HG02798 (cell line): ENCODE measurements around the gene FAM168B.

Experiments
- ATAC-seq: cut with Tn5 transposase; IDR thresholded peaks from one replicate; pipeline ENCODE4 v1.9.1; 2021; ENCODE audit warnings: mild to moderate bottlenecking; ENCODE audit not compliant: unreplicated experiment, poor library complexity

The FAM168B gene

GRCh38 chr2:131041402-131042147 is 51.7 kb downstream of the FAM168B start:
- ATAC-seq: no peak

GRCh38 chr2:131040661-131041401 is 52.4 kb downstream of the FAM168B start:
- no peak for ATAC-seq

- ATAC-seq: no peak
These were observed 53.2 kb downstream of the FAM168B start for GRCh38 chr2:131039908-131040660.

- no peak for ATAC-seq
These were observed 53.7 kb downstream of the FAM168B start for GRCh38 chr2:131039535-131039907.

- no peak for ATAC-seq
These were observed 54.2 kb downstream of the FAM168B start for GRCh38 chr2:131039101-131039440.

- no peak for ATAC-seq
These were observed 54.8 kb downstream of the FAM168B start for GRCh38 chr2:131038258-131039100.

GRCh38 chr2:131037398-131038257 is 55.6 kb downstream of the FAM168B start:
- ATAC-seq: no peak

- ATAC-seq: no peak
These were observed 56.4 kb downstream of the FAM168B start for GRCh38 chr2:131036696-131037397.

GRCh38 chr2:131036269-131036668 is 57.0 kb downstream of the FAM168B start:
- ATAC-seq: no peak

- ATAC-seq: no peak
These were observed 57.4 kb downstream of the FAM168B start for GRCh38 chr2:131035826-131036231.

- ATAC-seq: no peak
These were observed 58.0 kb downstream of the FAM168B start for GRCh38 chr2:131035112-131035825.

- ATAC-seq: no peak
These were observed 58.9 kb downstream of the FAM168B start for GRCh38 chr2:131034122-131035051.

GRCh38 chr2:131033786-131034121 is 59.5 kb downstream of the FAM168B start:
- no peak for ATAC-seq

GRCh38 chr2:131032393-131032836 is 60.8 kb downstream of the FAM168B start:
- ATAC-seq: no peak

GRCh38 chr2:131031875-131032274 is 61.4 kb downstream of the FAM168B start:
- ATAC-seq: no peak

GRCh38 chr2:131031431-131031841 is 61.8 kb downstream of the FAM168B start:
- no peak for ATAC-seq

- ATAC-seq: no peak
These were observed 62.7 kb downstream of the FAM168B start for GRCh38 chr2:131030478-131030971.
